Activated naive CD4-positive, alpha-beta T cell treated with anti-CD3 and anti-CD28 coated beads, Interleukin-2, amount 10 ng/mL, durations not matched to agents 7 days and 5 days (primary cell): ENCODE measurements around the gene PLTP.
"Not testable (repeated sequence)": the region's sequence is repeated elsewhere in the genome, so short reads cannot be mapped to it uniquely, and the experiment has no call there.

Experiments
- CTCF ChIA-PET: fragments of 350-600 bp; sonication (Branson Sonifier 250); formaldehyde crosslinking; loops from one replicate; lab custom pipeline; 2021; ENCODE audit warnings: antibody characterized with exemption; lab: Charles Lee
- DNase-seq: peaks from one replicate; pipeline ENCODE4 v3.0.0-alpha.2; 2020
- H3K27ac Mint-ChIP-seq: one replicate; pipeline ENCODE4 v1.8.0; 2021; ENCODE audit warnings: mild to moderate bottlenecking, moderate library complexity, mixed read lengths
- H3K27me3 Mint-ChIP-seq: one replicate; pipeline ENCODE4 v1.8.0; 2021; ENCODE audit warnings: mild to moderate bottlenecking, mixed read lengths
- H3K36me3 Mint-ChIP-seq: one replicate; pipeline ENCODE4 v1.8.0; 2021; ENCODE audit warnings: mixed read lengths
- H3K4me1 Mint-ChIP-seq: one replicate; pipeline ENCODE4 v1.8.0; 2021; ENCODE audit warnings: mixed read lengths
- H3K4me3 Mint-ChIP-seq: one replicate; pipeline ENCODE4 v1.8.0; 2021; ENCODE audit warnings: mild to moderate bottlenecking, moderate library complexity, mixed read lengths
- H3K9me3 Mint-ChIP-seq: one replicate; pipeline ENCODE4 v1.8.0; 2021; ENCODE audit warnings: mixed read lengths

PLTP gene

GRCh38 chr20:45874576-45874975 is 37.4 kb downstream of the PLTP start:
- no peaks in the 10 kb centered on the region for H3K27me3 Mint-ChIP-seq
- no peaks in the 10 kb centered on the region for H3K4me1 Mint-ChIP-seq
- H3K9me3 Mint-ChIP-seq, result no peaks in the 10 kb centered on the region
- CTCF ChIA-PET, result no interaction called here
- peaks cover 11% of the 10 kb centered on the region for H3K36me3 Mint-ChIP-seq
- no peak overlapping the region for H3K27ac Mint-ChIP-seq
- no peak for DNase-seq
- no peak overlapping the region for H3K4me3 Mint-ChIP-seq

GRCh38 chr20:45874104-45874481 is 37.9 kb downstream of the PLTP start:
- H3K9me3 Mint-ChIP-seq, H3K4me3 Mint-ChIP-seq, DNase-seq, H3K27me3 Mint-ChIP-seq, H3K4me1 Mint-ChIP-seq, H3K27ac Mint-ChIP-seq, CTCF ChIA-PET: not testable (repeated sequence)
- H3K36me3 Mint-ChIP-seq, result peaks cover 11% of the 10 kb centered on the region

GRCh38 chr20:45873409-45874103 is 38.4 kb downstream of the PLTP start:
- no peak overlapping the region for H3K4me3 Mint-ChIP-seq
- H3K27me3 Mint-ChIP-seq, result no peaks in the 10 kb centered on the region
- no peak for DNase-seq
- H3K9me3 Mint-ChIP-seq, result no peaks in the 10 kb centered on the region
- no peak overlapping the region for H3K27ac Mint-ChIP-seq
- CTCF ChIA-PET, result no interaction called here
- H3K36me3 Mint-ChIP-seq, result peaks cover 11% of the 10 kb centered on the region
- no peaks in the 10 kb centered on the region for H3K4me1 Mint-ChIP-seq

GRCh38 chr20:45872626-45873025 is 39.3 kb downstream of the PLTP start:
- Mint-ChIP-seq H3K27me3 (no peaks in the 10 kb centered on the region), H3K4me1 (no peaks in the 10 kb centered on the region), H3K4me3 (no peak overlapping the region), H3K9me3 (no peaks in the 10 kb centered on the region), H3K27ac (no peak overlapping the region), H3K36me3 (peaks cover 8% of the 10 kb centered on the region)
- DNase-seq, result no peak
- CTCF ChIA-PET, result no interaction called here

GRCh38 chr20:45867819-45868176 is 44.2 kb downstream of the PLTP start:
- no peak for DNase-seq
- H3K9me3 Mint-ChIP-seq, result no peaks in the 10 kb centered on the region
- no peak overlapping the region for H3K27ac Mint-ChIP-seq
- no peak overlapping the region for H3K4me3 Mint-ChIP-seq
- no peaks in the 10 kb centered on the region for H3K27me3 Mint-ChIP-seq
- peaks cover 2% of the 10 kb centered on the region for H3K4me1 Mint-ChIP-seq
- H3K36me3 Mint-ChIP-seq, result peaks cover 4% of the 10 kb centered on the region
- CTCF ChIA-PET, result no interaction called here

- Mint-ChIP-seq H3K9me3 (no peaks in the 10 kb centered on the region), H3K27me3 (no peaks in the 10 kb centered on the region), H3K36me3 (peaks cover 2% of the 10 kb centered on the region), H3K4me3 (no peak overlapping the region), H3K4me1 (peaks cover 2% of the 10 kb centered on the region), H3K27ac (no peak overlapping the region)
- CTCF ChIA-PET, result no interaction called here
- DNase-seq, result no peak
Observed at GRCh38 chr20:45867136-45867818, 44.7 kb downstream of the PLTP start.

DNA sequence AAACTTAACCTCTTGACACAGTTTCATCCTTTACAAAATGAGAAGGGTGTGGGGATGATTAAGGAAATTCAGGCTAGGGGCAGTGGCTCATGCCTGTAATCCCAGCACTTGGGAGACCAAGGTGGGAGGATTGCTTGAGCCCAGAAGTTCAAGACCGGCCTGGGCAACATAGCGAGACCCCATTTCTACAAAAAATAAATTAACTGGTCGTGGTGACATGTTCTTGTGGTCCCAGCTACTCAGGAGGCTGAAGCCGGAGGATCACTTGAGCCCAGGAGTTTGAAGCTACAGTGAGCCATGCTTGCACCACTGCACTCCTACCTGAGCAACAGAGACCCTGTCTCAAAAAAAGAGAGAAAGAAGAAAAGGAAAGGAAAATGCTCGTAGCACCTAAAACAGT is 45.5 kb downstream of the PLTP start:
- no peaks in the 10 kb centered on the region for H3K9me3 Mint-ChIP-seq
- CTCF ChIA-PET, result no interaction called here

DNA sequence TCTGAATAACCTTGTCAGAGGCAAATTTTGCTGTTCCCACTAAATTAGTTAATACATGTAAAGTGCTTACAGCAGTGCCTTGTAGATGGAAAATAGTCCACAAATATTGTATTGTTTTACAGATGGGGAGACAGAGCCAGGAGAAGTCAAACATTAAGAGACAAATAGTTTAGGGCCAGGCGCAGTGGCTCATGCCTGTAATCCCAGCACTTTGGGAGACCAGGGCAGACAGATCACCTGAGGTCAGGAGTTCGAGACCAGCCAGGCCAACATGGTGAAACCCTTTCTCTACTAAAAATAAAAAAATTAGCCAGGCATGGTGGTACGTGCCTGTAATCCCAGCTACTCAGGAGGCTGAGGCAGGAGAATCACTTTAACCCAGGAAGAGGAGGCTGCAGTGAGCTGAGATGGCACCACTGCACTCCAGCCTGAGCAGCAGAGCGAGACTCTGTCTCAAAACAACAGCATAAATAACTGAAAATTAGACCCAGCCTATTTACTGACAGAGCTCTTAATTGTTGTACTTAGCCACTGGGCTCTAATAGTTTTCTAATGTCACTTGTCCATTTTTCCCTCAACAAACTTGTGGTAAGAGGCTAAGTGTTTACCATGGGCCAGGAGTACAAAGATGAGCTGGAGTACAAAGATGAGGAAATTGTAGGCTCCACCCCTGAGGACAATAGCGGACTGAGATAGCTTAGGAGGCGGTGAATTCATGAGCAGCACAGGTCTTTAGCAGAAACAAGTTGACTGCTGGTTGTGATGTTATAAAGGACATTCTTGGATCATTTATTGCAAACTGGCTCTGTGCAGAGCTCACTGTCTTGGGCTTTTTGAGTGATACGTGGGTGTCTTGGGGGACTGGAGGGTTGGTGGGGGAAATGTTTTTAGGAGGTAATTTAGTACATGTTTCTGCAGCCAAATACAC is 48.1 kb downstream of the PLTP start:
- no peak overlapping the region for H3K27ac Mint-ChIP-seq
- peaks cover 8% of the 10 kb centered on the region for H3K36me3 Mint-ChIP-seq
- no peaks in the 10 kb centered on the region for H3K27me3 Mint-ChIP-seq
- peaks cover 13% of the 10 kb centered on the region for H3K4me1 Mint-ChIP-seq
- DNase-seq, result no peak
- H3K4me3 Mint-ChIP-seq, result no peak overlapping the region
- H3K9me3 Mint-ChIP-seq, result no peaks in the 10 kb centered on the region
- CTCF ChIA-PET, result interaction anchor here (2.0 kb wide), 1 partner anchor 65 kb away, joined by 6 read pairs; no protein-coding TSS in a partner anchor

More for the DNA sequence above, 45.5 kb downstream of the PLTP start:
- no peak for DNase-seq
- H3K27ac Mint-ChIP-seq, result no peak overlapping the region
- no peak overlapping the region for H3K4me3 Mint-ChIP-seq
- H3K4me1 Mint-ChIP-seq, result peaks cover 2% of the 10 kb centered on the region
- no peaks in the 10 kb centered on the region for H3K27me3 Mint-ChIP-seq
- no peaks in the 10 kb centered on the region for H3K36me3 Mint-ChIP-seq

- no peak for DNase-seq
- CTCF ChIA-PET, result no interaction called here
- H3K4me3 Mint-ChIP-seq, result no peak overlapping the region
- no peaks in the 10 kb centered on the region for H3K9me3 Mint-ChIP-seq
- peaks cover 33% of the 10 kb centered on the region for H3K4me1 Mint-ChIP-seq
- no peak overlapping the region for H3K27ac Mint-ChIP-seq
- no peaks in the 10 kb centered on the region for H3K27me3 Mint-ChIP-seq
- peaks cover 14% of the 10 kb centered on the region for H3K36me3 Mint-ChIP-seq
Observed at GRCh38 chr20:45861221-45862075, 50.5 kb downstream of the PLTP start.

DNA sequence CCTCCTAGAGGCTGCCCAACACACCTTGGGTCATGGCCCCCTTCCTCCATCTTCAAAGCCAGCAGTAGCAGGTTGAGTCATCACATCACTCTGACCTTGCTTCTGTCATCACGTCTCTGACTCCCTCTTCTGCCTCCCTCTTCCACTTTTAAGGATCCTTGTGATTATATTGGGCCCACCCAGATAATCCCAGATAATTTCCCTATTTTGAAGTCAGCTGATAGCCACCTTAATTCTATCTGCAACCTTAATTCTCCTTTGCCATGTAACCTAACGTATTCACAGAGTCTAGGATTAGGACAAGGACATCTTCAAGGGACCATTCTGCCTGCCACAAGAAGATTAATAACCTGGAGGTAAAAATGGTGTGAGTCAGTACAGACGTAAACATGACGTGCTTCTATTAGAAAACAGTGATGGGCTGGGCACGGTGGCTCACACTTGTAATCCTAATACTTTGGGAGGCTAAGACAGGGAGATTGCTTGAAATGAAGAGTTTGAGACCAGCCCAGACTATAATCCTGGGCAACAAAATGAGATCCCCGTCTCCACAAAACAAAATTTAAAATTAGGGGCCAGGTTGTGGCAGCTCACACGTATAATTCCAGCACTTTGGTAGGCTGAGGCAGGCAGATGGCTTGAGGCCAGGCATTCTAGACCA is 51.3 kb downstream of the PLTP start:
- peaks cover 40% of the 10 kb centered on the region for H3K4me1 Mint-ChIP-seq
- CTCF ChIA-PET, result no interaction called here
- no peak overlapping the region for H3K27ac Mint-ChIP-seq
- H3K36me3 Mint-ChIP-seq, result peaks cover 14% of the 10 kb centered on the region
- H3K4me3 Mint-ChIP-seq, result no peak overlapping the region
- DNase-seq, result no peak
- no peaks in the 10 kb centered on the region for H3K9me3 Mint-ChIP-seq
- no peaks in the 10 kb centered on the region for H3K27me3 Mint-ChIP-seq

- Mint-ChIP-seq H3K27me3 (no peaks in the 10 kb centered on the region), H3K4me3 (no peak overlapping the region), H3K27ac (no peak overlapping the region), H3K36me3 (peaks cover 18% of the 10 kb centered on the region), H3K9me3 (no peaks in the 10 kb centered on the region), H3K4me1 (peaks cover 46% of the 10 kb centered on the region)
- no peak for DNase-seq
- CTCF ChIA-PET, result no interaction called here
Observed at GRCh38 chr20:45859916-45860315, 52.0 kb downstream of the PLTP start.

- Mint-ChIP-seq H3K4me3 (peak overlapping the region; percentile 99), H3K27ac (peak overlapping the region; percentile 99), H3K27me3 (no peaks in the 10 kb centered on the region), H3K4me1 (peaks cover 56% of the 10 kb centered on the region), H3K9me3 (no peaks in the 10 kb centered on the region), H3K36me3 (peaks cover 25% of the 10 kb centered on the region)
- CTCF ChIA-PET, result no interaction called here
- peak; percentile 64 for DNase-seq
Observed at GRCh38 chr20:45857882-45858216, 54.1 kb downstream of the PLTP start.

GRCh38 chr20:45857114-45857881 is 54.7 kb downstream of the PLTP start, which contains the start of the genes ACOT8 and ZSWIM3:
ACOT8 (minus strand) TSS chr20:45857392; CDS start chr20:45857315, 77 bp downstream.
ZSWIM3 (plus strand) TSS chr20:45857614; CDS start chr20:45857826, 212 bp downstream.
- DNase-seq, result peak; percentile 97
- H3K27me3 Mint-ChIP-seq, result no peaks in the 10 kb centered on the region
- peaks cover 27% of the 10 kb centered on the region for H3K36me3 Mint-ChIP-seq
- peaks cover 56% of the 10 kb centered on the region for H3K4me1 Mint-ChIP-seq
- H3K9me3 Mint-ChIP-seq, result no peaks in the 10 kb centered on the region
- H3K4me3 Mint-ChIP-seq, result peak within 1 kb of the TSS; percentile 99
- CTCF ChIA-PET, result interaction anchor here (1.0 to 1.5 kb wide), 2 partner anchors 59 to 113 kb away, joined by 3 read pairs; no protein-coding TSS in a partner anchor
- H3K27ac Mint-ChIP-seq, result peak within 1 kb of the TSS; percentile 99
